IPS-18a (cell line): ENCODE measurements around the gene TRIP12.

Source experiments
- H3K27ac ChIP-seq: one replicate; pipeline ENCODE4 v1.5.1; 2013; ENCODE audit warnings: low read length
- H3K27me3 ChIP-seq: one replicate; pipeline ENCODE4 v1.6.1; 2013; ENCODE audit warnings: mild to moderate bottlenecking, low read length; ENCODE audit not compliant: control insufficient read depth, insufficient read depth
- H3K36me3 ChIP-seq: one replicate; pipeline ENCODE4 v1.6.1; 2013; ENCODE audit warnings: low read depth, low read length; ENCODE audit not compliant: control insufficient read depth
- H3K4me1 ChIP-seq: one replicate; pipeline ENCODE4 v1.6.1; 2013; ENCODE audit warnings: low read depth, low read length; ENCODE audit not compliant: control insufficient read depth
- H3K4me3 ChIP-seq: one replicate; pipeline ENCODE4 v1.5.1; 2013; ENCODE audit warnings: low read length
- H3K9ac ChIP-seq: one replicate; pipeline ENCODE4 v1.6.1; 2013; ENCODE audit warnings: mild to moderate bottlenecking, low read length, moderate library complexity
- H3K9me3 ChIP-seq: one replicate; pipeline ENCODE4 v1.6.1; 2013; ENCODE audit warnings: low read depth, low read length; ENCODE audit not compliant: control insufficient read depth

Gene TRIP12

DNA sequence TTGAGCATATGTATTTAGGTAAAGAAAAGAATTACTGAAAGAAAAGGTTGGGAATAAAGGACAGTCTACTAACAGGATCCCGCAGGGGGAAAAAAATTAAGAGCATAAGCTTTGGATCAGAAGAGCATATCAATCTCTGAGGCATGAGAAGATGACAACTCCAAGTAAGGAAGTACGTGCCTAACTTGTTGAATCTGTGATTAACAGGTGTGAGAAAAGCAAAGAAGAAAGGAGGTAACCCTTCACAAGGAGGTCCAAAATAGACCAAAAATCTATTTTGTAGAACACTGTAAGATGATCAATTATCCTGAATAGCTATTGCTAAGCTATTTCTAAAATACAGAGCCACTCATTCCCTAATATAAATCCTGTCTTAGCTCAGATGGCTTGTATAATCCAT, 32.8 kb downstream of the TRIP12 start:
- Histone ChIP-seq H3K4me3 (no peak overlapping the region), H3K9me3 (no peaks in the 10 kb centered on the region), H3K9ac (no peak overlapping the region)

DNA sequence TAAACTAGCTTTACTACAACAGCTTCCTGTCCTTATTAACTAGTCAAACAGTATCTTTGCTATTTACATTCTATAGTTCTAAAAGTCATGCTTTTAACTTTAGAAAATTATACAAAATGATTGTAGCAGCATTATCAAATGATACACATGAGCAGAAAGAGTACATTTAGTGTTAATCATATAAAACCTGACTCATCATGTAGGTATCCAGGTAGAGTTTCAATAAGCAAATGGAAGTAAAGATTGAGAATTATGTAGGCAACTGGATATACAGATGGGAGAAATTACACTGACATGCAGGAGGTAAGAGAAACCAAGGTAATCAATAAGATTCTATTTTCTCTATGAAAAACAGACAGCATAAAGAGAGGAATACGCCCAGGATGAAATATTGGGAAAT, 33.8 kb downstream of the TRIP12 start:
- no peaks in the 10 kb centered on the region for H3K9me3 ChIP-seq
- H3K4me1 ChIP-seq: peaks cover under 1% of the 10 kb centered on the region
- H3K36me3 ChIP-seq: no peaks in the 10 kb centered on the region
- no peak overlapping the region for H3K9ac ChIP-seq
- no peaks in the 10 kb centered on the region for H3K27me3 ChIP-seq
- no peak overlapping the region for H3K27ac ChIP-seq
- no peak overlapping the region for H3K4me3 ChIP-seq

More for the DNA sequence above, 32.8 kb downstream of the TRIP12 start:
- Histone ChIP-seq H3K4me1 (no peaks in the 10 kb centered on the region), H3K36me3 (no peaks in the 10 kb centered on the region), H3K27me3 (no peaks in the 10 kb centered on the region), H3K27ac (no peak overlapping the region)

DNA sequence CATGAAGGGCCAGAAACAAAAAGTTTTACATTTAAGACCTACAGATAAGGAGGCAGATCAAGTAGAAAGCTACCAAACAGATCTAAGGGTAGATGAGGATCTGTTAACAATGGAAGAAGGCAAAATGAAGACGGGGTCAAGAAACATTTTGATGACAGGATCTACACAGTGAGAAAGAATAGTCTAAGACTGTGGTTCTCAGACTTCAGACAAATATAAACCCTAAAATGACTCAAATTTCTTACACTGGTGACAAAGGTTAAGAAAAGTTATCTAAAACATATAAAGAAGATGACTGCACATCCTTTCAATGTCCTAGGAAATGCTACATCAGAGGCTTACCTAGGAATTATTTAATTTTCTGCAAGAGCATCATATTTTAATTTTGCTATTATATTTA, 34.4 kb downstream of the TRIP12 start:
- Histone ChIP-seq H3K36me3 (no peaks in the 10 kb centered on the region), H3K4me3 (no peak overlapping the region), H3K27ac (no peak overlapping the region), H3K27me3 (no peaks in the 10 kb centered on the region), H3K9me3 (no peaks in the 10 kb centered on the region), H3K9ac (no peak overlapping the region), H3K4me1 (peaks cover 5% of the 10 kb centered on the region)

DNA sequence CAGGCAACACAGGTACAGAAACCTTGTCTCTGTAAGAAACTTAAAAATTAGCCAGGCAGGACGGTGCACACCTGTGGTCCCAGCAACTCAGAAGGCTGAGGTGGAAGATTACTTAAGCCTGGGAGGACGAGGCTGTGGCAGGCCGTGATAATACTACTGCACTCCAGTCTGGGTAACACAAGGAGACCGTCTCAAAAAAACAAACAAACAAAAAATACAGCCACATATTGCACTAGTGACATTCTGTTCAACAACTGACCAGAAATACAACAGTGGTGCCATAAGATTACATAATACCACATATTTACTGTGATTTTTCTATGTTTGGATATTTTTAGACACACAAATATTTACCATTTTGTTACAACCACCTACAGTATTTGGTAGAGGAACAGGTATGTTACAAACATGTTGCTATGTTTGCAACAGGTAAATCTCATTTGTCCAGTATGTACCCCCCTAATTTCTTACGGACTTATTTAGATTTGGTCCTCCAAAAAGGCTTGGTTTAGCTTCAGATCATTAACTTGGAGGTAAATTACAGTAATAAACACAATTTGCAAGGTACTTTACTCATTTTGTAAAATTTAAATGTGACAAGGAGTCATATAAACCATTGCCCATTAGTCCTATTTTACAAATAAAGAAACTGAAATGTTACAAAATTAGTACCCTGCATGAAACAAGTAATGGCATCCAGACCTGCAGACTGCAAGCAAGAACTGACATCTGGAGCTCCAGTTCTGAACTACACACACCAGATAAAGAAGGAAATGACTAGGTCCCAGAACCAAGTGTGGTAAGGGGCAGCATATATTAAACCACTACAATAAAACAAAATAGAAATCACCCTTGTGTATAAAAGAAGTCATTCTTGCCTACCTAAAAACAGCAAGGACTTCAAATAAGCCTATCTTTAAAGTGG, 36.8 kb downstream of the TRIP12 start:
- Histone ChIP-seq H3K9ac (no peak overlapping the region), H3K4me1 (peaks cover 5% of the 10 kb centered on the region), H3K27me3 (no peaks in the 10 kb centered on the region), H3K27ac (no peak overlapping the region), H3K36me3 (peaks cover 4% of the 10 kb centered on the region), H3K9me3 (no peaks in the 10 kb centered on the region), H3K4me3 (no peak overlapping the region)

DNA sequence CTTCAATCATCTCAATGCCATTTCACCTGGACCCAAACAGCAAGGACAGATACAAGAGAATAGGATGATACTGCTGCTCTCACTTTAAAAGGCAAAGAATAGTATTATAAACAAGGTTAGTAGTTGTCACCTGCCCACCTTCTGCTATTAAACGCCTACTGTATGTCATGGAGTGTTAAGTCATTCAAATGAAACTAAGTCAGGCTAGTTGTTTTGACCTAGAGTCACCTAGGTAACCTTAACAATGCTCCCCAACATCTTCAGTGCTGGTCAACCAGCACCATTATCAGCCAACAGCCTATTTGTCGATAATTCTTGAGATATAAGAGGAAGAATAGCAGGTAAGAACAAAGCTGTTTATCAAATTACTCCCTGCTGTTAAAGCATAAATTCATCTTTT, 39.2 kb downstream of the TRIP12 start:
- H3K27ac ChIP-seq: no peak overlapping the region
- H3K36me3 ChIP-seq: peaks cover 21% of the 10 kb centered on the region
- no peak overlapping the region for H3K9ac ChIP-seq
- H3K9me3 ChIP-seq: no peaks in the 10 kb centered on the region
- H3K27me3 ChIP-seq: no peaks in the 10 kb centered on the region
- H3K4me3 ChIP-seq: no peak overlapping the region
- peaks cover 5% of the 10 kb centered on the region for H3K4me1 ChIP-seq

DNA sequence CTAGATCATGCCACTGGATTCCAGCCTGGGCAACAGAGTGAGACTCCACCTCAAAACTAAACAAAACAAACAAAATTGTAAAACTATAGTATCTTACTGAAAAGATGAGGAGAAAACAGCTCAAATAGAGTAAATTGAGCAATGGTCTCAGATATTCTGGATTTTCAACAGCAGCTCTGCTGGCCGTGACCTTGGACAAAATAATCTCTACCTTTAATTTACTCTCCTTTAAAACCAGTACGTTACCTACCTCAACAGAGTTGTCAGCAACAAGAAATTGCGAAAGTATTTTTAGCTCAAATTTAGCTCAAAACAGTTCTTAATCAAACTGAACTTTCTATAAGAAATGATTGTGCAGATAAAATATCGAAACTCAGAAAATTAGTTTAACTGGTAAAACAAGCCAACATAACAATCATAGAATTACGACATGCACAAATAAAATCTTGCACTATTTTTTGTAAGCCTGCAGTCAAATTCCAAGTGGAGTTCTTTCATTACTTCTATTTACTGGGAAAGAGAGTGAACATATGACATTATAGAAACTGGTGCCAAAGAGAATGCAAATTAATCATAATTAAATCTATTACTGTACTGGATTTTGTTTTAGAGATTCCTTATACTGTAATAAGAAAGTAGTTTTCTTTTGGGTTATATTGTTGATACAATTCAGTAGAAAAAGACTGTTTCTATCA, 40.8 kb downstream of the TRIP12 start:
- no peak overlapping the region for H3K9ac ChIP-seq
- H3K4me3 ChIP-seq: no peak overlapping the region
- no peak overlapping the region for H3K27ac ChIP-seq
- H3K36me3 ChIP-seq: peaks cover 22% of the 10 kb centered on the region
- no peaks in the 10 kb centered on the region for H3K9me3 ChIP-seq
- H3K4me1 ChIP-seq: peaks cover 5% of the 10 kb centered on the region
- H3K27me3 ChIP-seq: no peaks in the 10 kb centered on the region

DNA sequence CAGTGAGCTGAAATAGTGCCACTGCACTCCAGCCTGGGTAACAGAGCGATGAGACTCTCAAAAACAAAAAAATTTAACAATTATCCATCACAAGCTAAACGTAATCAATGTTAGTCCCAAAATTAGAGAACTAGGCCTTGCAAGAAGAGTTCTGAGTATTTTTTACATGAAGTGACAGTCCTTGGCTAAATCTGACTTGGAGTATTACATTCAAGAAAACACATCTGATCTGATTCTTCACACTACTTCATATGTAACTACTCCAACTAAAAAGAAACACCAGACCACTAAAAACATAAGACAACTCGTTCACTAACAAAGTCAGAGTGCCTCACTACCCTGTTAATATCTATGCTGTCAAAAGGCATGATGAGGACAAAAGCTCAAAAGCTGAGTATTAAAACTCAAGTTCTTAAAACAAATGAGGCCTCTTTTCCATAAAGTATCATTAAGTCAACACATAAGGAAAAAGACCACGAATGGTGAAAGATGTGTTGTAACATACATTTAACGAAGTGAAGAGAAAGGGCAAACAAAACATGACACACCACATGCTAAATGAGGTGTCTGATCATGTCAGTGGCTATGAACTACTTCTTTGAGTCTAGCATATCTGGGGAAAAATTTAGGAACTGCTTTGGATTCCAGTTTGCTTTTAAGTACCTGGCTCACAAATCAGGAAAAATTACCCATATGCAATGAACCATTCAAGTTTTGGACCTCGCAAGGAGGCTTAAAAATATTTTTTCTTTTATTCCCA, 42.4 kb downstream of the TRIP12 start:
- H3K27ac ChIP-seq: no peak overlapping the region
- no peaks in the 10 kb centered on the region for H3K9me3 ChIP-seq
- H3K9ac ChIP-seq: no peak overlapping the region
- H3K36me3 ChIP-seq: peaks cover 22% of the 10 kb centered on the region
- H3K27me3 ChIP-seq: no peaks in the 10 kb centered on the region
- H3K4me1 ChIP-seq: peaks cover 5% of the 10 kb centered on the region
- no peak overlapping the region for H3K4me3 ChIP-seq

DNA sequence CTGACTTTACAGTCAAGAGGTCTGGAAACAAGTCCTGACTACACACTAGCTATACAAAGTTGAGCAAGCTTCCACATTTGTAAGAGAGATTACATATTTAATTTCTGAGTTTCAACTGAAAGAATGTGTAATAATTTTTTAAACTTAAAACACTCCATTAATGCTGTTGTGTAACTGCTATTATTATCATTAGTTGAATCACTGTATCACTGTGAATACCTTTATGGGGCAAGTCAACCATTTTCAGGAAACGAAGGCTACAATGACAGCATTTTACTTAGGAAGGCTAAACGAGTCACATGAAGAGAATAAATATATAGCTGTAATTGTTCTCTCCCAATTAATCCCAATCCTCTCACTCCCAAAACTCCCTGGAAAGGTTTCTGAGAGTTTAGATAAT, 46.3 kb downstream of the TRIP12 start:
- no peak overlapping the region for H3K9ac ChIP-seq
- no peak overlapping the region for H3K27ac ChIP-seq
- no peaks in the 10 kb centered on the region for H3K27me3 ChIP-seq
- no peaks in the 10 kb centered on the region for H3K9me3 ChIP-seq
- no peaks in the 10 kb centered on the region for H3K4me1 ChIP-seq
- no peak overlapping the region for H3K4me3 ChIP-seq
- H3K36me3 ChIP-seq: peaks cover 22% of the 10 kb centered on the region

DNA sequence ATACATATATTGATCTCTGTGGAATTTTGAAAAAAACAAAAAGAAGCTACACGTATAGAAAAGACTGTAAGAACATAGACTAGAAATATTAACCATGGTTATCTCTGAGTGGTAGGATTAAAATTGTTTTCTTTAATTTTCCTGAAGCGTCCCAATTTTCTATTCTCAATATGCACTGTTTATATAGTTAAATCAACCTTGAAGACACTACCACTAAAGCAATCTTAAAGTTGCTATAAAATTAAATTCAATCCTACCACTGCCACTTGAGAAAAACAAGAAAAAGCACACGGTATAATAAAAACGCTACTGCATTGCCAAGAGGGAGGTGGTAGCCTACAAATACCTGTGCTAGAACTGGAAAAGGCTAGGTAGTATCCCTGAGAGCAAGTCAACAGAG, 47.2 kb downstream of the TRIP12 start:
- H3K27me3 ChIP-seq: no peaks in the 10 kb centered on the region
- no peaks in the 10 kb centered on the region for H3K9me3 ChIP-seq
- H3K36me3 ChIP-seq: peaks cover 15% of the 10 kb centered on the region
- H3K4me1 ChIP-seq: no peaks in the 10 kb centered on the region
- no peak overlapping the region for H3K9ac ChIP-seq
- no peak overlapping the region for H3K4me3 ChIP-seq
- no peak overlapping the region for H3K27ac ChIP-seq

DNA sequence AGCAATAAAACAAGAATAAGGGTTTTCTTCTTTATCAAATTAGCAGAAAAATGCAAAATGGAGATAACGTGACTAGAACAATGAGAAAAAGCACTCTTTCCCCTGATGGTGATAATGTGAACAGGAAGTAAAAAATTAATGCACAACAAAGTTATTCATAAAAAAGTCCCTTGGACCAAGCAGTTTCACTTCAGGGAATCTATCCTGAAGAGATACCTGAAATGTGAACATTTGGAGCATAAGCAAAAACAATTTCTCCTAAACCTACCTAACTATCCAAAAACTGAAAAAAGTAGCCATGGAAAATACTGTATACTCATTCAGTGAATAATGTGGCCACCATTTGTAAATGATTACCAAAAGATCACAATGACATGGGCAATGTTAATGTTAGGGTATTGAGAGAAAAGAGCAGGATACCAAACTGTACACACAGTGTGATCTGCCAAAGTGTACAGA, 48.7 kb downstream of the TRIP12 start:
- H3K4me1 ChIP-seq: peaks cover 6% of the 10 kb centered on the region
- no peak overlapping the region for H3K4me3 ChIP-seq
- H3K36me3 ChIP-seq: peaks cover 6% of the 10 kb centered on the region
- no peaks in the 10 kb centered on the region for H3K9me3 ChIP-seq
- no peak overlapping the region for H3K9ac ChIP-seq
- no peaks in the 10 kb centered on the region for H3K27me3 ChIP-seq
- no peak overlapping the region for H3K27ac ChIP-seq

DNA sequence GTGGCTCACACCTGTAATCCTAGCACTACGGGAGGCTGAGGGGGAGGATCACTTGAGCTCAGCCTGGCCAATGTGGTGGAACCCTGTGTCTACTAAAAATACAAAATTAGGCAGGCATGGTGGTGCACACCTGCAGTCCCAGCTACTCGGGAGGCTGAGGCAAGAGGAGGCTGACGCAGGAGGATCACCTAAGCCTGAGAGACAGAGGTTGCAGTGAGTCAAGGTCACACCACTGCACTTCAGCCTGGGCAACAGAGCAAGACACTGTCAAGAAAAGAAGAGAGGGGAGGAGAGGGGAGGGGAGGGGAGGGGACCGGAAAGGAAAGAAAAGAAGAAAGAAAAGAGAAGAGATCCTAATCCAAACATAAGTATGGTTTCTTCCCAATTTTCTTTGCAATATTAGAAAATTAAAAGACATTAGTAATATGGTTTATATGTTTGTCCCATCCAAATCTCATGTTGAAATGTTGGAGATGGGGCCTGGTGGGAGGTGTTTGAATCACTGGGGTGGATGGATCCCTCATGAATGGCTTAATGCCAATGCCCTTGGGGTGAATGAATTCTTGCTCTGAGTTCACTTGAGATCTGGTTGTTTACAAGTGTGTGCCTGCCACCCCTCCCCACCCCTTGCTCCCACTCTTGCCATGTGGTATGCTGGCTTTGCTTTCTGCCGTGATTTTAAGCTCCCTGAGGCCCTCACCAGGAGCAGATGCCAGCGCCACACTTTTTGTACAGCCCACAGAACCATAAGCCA, 50.7 kb downstream of the TRIP12 start:
- no peaks in the 10 kb centered on the region for H3K9me3 ChIP-seq
- no peak overlapping the region for H3K27ac ChIP-seq
- no peak overlapping the region for H3K9ac ChIP-seq
- H3K36me3 ChIP-seq: no peaks in the 10 kb centered on the region
- H3K4me1 ChIP-seq: peaks cover 6% of the 10 kb centered on the region
- H3K27me3 ChIP-seq: no peaks in the 10 kb centered on the region
- no peak overlapping the region for H3K4me3 ChIP-seq
